ENCODE results near the gene TMEM119. TPM values are rescaled to one million over a fixed set of nuclear protein-coding genes. Genes with fewer than 3 reads are reported as not detected.
"Not testable (repeated sequence)": the region's sequence is repeated elsewhere in the genome, so short reads cannot be mapped to it uniquely, and the experiment has no call there.

The TMEM119 gene
- polyA plus RNA-seq, 3 donors from 2014 or later, result 0.47 TPM; not detected in 2

DNA sequence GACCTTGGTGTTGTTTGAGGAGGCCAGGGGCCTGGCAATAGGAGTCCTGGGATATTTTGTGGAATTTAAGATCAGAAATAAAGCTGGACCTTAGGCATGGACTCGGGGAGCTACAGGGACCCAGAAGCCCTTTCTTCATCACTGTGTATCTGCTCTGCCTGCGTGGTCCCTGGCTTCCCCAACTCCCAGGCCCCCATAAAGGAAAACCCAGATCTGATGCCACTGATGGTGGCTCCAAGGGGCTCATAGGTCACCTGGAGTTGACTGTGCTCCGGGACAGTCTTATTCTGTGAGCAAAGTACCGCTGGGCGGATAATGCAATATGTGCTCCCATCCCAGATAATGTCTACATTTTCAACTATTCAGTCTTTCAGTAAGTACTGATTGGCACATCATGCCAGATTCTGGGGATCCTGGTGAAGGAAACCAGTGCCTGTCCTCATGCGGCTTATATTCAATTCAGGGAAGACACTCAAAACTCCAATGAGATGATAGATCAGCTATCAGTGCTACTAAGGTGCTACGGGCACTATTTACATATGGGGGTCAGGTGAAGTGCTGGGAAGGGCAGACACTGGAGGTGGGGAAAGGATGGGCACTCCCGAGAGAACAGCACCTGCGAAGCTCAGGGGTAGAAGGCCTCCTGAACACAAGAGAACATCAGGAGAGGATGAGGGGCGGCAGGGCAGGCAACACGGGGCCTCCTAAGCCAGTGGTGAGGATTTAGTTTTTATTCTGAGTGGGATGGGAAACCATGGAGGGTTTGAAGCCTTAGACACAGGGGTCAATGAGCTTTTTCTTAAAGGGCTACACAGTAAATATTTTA lies 41.3 kb upstream of the TMEM119 start:
- H3K36me3 Mint-ChIP-seq, result peaks cover 0 to 9% (median 0%) of the 10 kb centered on the region in 3 donors
- no peak overlapping the region for H3K4me3 Mint-ChIP-seq
- peak overlapping the region in 4 of 6 donors; percentile 5 to 80 (median 45) for H3K27ac Mint-ChIP-seq
- peaks cover 29 to 34% of the 10 kb centered on the region in 2 donors for H3K4me1 Mint-ChIP-seq
- no peak for DNase-seq
- peaks cover 4 to 18% (median 5%) of the 10 kb centered on the region in 3 donors for H3K27me3 Mint-ChIP-seq (ENCODE audit: low read depth in 3 of 3)
- H3K9me3 Mint-ChIP-seq, result no peaks in the 10 kb centered on the region

DNA sequence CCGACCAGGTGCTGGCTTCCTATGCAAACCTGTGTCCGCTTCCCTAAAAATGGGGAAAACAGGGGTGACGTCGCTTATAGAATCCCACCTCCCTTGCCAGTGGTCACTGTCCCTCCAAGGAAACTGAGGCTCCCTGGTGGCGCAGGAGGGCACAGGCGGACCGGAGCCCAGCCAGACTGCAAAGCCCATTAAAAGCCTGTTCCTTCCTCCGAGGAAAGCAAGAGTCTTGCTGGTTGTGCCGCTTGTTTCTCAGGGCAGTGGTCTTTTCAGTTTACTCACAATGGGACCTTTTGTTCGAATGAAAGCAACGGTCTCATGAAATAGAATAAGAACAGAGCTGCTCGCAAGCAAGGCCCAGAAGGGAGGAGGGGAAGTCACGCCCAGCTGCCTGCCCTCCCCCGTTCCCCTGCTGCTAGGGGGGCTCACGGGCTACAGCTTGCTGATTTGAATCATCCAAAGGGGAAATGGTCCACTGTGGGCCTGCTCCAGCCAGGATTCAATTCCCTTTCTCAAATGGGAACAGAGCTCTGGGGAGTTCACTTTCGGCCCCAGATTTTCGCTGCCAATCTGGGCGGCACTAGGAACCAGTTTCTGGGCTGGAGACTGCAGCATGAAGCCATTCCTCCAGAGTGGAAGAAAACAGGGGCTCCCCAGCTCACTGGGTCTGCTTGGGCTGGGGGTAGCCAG lies 40.4 kb upstream of the TMEM119 start:
- Mint-ChIP-seq H3K27ac (no peak overlapping the region), H3K9me3 (no peaks in the 10 kb centered on the region), H3K4me3 (no peak overlapping the region), H3K36me3 (peaks cover 0 to 9% (median 0%) of the 10 kb centered on the region in 3 donors), H3K4me1 (peaks cover 38 to 42% of the 10 kb centered on the region in 2 donors), H3K27me3 (ENCODE audit: low read depth in 3 of 3) (peaks cover 12 to 27% (median 13%) of the 10 kb centered on the region in 3 donors)
- DNase-seq, result no peak

DNA sequence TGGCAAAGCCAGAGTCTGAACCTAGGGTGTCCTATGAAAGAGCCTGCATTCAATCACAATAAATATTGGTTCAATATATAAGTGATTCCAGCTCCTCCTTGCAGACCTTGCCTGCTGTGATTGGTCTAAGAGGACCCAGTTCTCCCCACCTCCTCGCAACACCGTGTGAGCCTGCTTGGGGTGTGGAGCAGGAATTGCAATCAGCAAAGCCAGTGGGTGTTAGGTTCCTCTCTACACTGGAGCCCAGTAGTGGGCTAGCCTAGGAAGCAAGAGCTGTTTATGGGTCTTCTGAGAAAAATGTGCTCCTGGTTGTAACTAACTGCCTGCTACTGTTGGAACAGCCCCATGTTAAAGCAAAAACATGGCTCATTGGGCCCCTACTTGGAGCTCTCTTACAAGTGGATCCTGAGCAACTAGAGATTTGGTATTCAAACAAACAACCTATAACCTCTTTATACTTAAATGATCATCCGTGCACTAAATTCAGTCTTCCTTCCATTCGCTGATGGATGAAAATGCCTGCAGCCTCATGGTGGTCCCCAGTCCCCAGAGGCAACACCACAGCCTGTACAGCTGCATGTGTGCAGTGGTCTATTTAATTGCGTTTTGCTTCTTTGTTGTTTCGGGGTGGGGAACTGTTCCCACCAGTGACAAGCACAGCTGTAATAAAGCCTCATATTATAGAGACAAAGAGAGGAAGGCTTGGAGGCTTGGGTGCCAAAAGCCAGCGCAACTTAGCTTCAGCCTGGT lies 39.5 kb upstream of the TMEM119 start:
- peaks cover 44 to 49% of the 10 kb centered on the region in 2 donors for H3K4me1 Mint-ChIP-seq
- peak overlapping the region in 3 of 6 donors; percentile 40 to 75 (median 59) for H3K27ac Mint-ChIP-seq

DNA sequence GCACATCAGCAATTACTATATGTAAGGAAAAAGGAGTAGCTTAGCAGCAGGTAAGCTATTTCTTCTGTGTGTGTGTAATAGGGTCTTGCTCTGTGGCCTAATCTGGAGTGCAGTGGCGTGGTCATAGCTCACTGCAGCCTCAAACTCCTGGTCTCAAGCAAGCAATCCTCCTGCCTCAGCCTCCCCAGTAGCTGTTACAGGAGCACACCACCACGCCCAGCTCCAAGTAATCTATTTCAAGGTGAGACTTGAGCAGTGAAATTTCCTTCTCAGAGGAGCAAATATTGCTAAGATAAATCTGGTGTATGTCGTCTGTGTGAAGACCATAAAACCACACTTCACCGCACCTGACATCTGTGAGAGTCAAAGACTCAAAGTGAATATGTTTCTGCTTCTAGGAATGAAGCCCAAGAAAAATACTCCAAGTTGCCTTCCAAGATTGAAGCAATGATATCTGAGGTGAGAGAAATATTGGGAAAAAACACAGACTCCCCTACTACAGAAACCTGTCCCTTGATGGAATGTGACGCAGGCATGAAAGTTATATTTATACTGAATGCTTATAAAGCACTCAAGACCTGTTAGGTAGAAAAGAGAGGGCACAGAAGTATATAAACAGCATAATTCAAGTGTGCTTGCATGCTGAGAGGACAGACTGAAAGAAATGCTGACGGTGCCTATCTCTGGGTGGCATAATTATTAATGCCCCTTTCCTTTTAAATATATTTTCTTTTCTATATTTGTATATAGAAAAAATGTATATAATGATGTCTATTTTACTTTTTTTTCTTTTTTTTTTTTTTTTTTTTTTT lies 38.3 kb upstream of the TMEM119 start:
- Mint-ChIP-seq H3K36me3 (peaks cover 0 to 5% (median 5%) of the 10 kb centered on the region in 3 donors), H3K4me3 (peak overlapping the region; percentile 93 to 99 (median 96)), H3K9me3 (no peaks in the 10 kb centered on the region), H3K27me3 (ENCODE audit: low read depth in 3 of 3) (peaks cover 25 to 45% (median 31%) of the 10 kb centered on the region in 3 donors), H3K4me1 (peaks cover 55 to 60% of the 10 kb centered on the region in 2 donors), H3K27ac (peak overlapping the region; percentile 98 to 100 (median 99))
- DNase-seq, result peak in 1 of 3 donors; percentile 6

More for the DNA sequence above, 39.5 kb upstream of the TMEM119 start:
- H3K4me3 Mint-ChIP-seq, result no peak overlapping the region
- peaks cover 16 to 35% (median 20%) of the 10 kb centered on the region in 3 donors for H3K27me3 Mint-ChIP-seq (ENCODE audit: low read depth in 3 of 3)
- DNase-seq, result no peak
- no peaks in the 10 kb centered on the region for H3K9me3 Mint-ChIP-seq
- H3K36me3 Mint-ChIP-seq, result peaks cover 0 to 9% (median 0%) of the 10 kb centered on the region in 3 donors

DNA sequence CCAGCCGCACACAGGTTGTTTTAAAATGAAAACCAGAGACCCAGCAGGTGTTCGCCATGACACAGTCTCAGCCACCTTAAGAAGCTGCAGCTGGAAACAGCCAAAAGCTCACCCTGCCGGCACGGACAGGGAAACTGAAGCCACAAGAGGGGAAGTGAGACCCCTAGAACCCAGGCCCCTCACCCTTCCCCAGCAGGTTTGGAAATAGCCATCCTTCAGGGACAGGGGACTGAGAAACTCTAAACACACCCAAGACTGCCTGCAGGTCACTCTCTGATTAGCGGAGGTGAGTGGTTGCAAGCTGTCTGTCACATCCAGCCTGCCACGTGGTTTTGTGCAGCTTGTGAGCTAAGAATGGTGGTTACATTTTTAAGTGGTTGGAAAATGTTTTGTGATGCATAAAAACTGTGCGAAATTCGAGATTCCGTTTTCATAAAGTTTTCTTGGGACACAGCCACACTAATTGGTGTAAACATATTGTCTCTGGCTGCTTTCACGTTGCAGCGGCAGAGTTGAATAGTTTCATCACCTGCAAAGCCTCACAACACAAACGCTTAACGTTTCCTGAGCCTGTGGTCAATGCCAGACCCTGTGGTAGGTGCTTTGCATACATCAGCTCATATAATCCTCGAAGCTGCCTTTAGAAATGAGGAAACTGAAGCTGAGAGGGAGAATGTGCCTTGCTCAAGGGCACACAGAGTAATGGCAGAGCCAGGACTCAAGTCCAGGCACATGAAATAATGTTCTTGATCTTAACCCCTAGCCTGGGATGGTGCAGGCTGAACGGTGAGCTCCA lies 37.5 kb upstream of the TMEM119 start:
- Mint-ChIP-seq H3K27ac (peak overlapping the region; percentile 98 to 100 (median 99)), H3K36me3 (peaks cover 4 to 10% (median 9%) of the 10 kb centered on the region in 3 donors), H3K4me1 (peaks cover 63 to 69% of the 10 kb centered on the region in 2 donors), H3K27me3 (ENCODE audit: low read depth in 3 of 3) (peaks cover 31 to 53% (median 37%) of the 10 kb centered on the region in 3 donors), H3K4me3 (peak overlapping the region; percentile 93 to 99 (median 96)), H3K9me3 (no peaks in the 10 kb centered on the region)
- DNase-seq, result peak; percentile 81 to 84 (median 82)

DNA sequence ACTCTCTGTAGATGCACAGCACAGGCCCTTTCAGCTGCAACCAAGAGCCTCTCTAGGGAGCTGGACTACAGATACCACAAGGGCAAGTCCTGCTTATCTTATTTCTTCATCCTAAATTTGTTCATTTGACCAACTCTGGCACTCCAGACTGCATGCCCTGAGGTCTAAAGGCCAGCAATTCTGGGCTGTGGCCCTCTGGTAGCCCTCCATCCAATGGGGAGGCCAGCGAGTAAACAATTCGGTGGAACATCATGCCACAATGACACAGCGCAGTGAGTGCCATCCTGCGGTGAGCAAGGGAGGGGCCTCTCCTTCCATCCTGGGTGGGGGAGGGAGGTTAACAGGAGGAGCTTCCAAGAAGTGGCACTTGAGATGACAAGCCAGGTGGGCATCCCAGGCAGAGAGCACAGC lies 36.5 kb upstream of the TMEM119 start:
- Mint-ChIP-seq H3K9me3 (no peaks in the 10 kb centered on the region), H3K36me3 (peaks cover 7 to 10% (median 10%) of the 10 kb centered on the region in 3 donors), H3K4me3 (peak overlapping the region; percentile 93 to 99 (median 96)), H3K27me3 (ENCODE audit: low read depth in 3 of 3) (peaks cover 31 to 54% (median 39%) of the 10 kb centered on the region in 3 donors), H3K4me1 (peaks cover 73 to 79% of the 10 kb centered on the region in 2 donors), H3K27ac (peak overlapping the region; percentile 98 to 100 (median 99))
- DNase-seq, result peak; percentile 52 to 62 (median 57)

DNA sequence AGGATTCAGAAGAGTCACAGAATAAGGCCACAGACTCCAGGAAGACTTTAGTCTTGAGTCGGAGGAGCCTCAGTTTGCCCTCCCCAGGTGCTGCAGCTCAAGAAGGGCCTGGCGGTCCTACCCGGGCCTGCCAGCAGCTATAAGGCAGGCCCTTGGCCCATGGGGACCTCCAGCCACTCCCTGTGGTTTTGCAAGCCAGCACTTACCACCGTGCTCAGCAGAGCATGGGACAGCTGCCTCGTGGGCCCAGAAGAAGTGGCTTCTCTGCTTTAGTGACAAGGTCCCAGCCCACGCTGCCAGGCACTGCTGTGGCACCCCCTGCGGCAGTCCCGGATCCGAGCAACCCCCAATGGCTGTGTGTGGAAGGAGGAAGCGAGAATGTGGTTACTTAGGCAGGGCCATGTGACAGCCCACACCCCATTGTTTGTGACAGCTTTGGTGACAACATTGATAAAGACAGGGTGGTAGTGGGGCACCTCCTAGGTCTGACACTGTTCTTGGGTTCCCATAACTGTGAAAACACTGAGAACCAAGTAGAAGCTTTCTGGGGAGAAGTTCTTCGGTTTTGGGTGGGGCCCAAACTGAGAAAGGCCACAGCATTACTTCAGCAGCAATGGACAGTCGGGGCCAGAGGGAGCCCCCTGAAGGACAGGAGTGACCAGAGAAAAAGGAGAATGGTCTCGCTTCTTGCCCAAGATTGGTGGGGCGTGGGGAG lies 35.8 kb upstream of the TMEM119 start, which contains the start of gene SELPLG:
SELPLG (minus strand) TSS at position 361 of the 715 bp plus-strand sequence. CDS start 9,587 bp downstream, outside the sequence.
- H3K27ac Mint-ChIP-seq, result peak within 1 kb of the TSS; percentile 98 to 100 (median 99)
- peaks cover 31 to 54% (median 39%) of the 10 kb centered on the region in 3 donors for H3K27me3 Mint-ChIP-seq (ENCODE audit: low read depth in 3 of 3)
- H3K36me3 Mint-ChIP-seq, result peaks cover 4 to 13% (median 10%) of the 10 kb centered on the region in 3 donors
- H3K4me3 Mint-ChIP-seq, result peak within 1 kb of the TSS; percentile 93 to 99 (median 96)
- H3K9me3 Mint-ChIP-seq, result no peaks in the 10 kb centered on the region
- DNase-seq, result peak; percentile 95 to 97 (median 95)
- peaks cover 78 to 86% of the 10 kb centered on the region in 2 donors for H3K4me1 Mint-ChIP-seq

DNA sequence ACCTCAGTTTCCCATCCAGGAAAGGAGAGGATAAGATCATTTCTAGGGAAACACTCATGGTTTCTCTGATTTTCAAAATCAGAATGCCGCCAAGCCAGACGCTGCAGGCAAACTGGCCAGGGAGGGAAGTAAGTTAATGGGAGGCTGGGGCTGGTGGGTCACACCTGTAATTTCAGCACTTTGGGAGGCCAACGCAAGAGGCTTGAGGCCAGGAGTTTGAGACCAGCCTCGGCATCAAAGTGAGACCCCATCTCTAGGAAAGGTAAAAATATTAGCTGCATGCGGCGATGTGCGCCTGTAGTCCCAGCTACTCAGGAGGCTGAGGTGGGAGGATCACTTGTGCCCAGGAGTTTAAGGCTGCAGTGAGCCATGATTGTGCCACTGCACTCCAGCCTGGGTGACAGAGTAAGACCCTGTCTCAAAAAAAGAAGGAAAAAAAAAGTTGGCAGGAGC lies 35.2 kb upstream of the TMEM119 start:
- peak overlapping the region; percentile 98 to 100 (median 99) for H3K27ac Mint-ChIP-seq
- H3K4me1 Mint-ChIP-seq, result peaks cover 84 to 91% of the 10 kb centered on the region in 2 donors
- peaks cover 35 to 54% (median 43%) of the 10 kb centered on the region in 3 donors for H3K27me3 Mint-ChIP-seq (ENCODE audit: low read depth in 3 of 3)
- H3K9me3 Mint-ChIP-seq, result no peaks in the 10 kb centered on the region
- peak overlapping the region; percentile 93 to 99 (median 96) for H3K4me3 Mint-ChIP-seq
- H3K36me3 Mint-ChIP-seq, result peaks cover 8 to 19% (median 13%) of the 10 kb centered on the region in 3 donors
- DNase-seq, result no peak

DNA sequence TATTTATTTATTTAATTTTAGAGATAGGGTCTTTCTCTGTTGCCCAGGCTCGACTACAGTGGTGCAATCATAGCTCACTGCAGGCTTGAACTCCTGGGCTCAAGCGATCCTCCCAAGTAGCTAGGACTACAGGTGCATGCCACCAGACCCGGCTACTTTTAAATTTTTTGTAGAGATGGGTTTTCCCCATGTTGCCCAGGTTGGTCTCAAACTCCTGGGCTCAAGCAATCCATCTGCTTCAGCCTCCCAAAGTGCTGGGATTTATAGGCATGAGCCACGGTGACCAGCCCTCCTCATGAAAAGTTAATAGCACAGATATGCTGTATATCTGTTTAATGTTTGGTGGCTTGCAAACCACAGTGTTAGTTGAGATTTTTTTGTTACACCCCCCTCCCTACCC lies 33.4 kb upstream of the TMEM119 start:
- Mint-ChIP-seq H3K36me3 (peaks cover 8 to 26% (median 14%) of the 10 kb centered on the region in 3 donors), H3K27ac (peak overlapping the region; percentile 98 to 100 (median 99)), H3K4me3 (peak overlapping the region; percentile 93 to 99 (median 96)), H3K27me3 (ENCODE audit: low read depth in 3 of 3) (peaks cover 32 to 54% (median 43%) of the 10 kb centered on the region in 3 donors), H3K4me1 (peaks cover 90 to 93% of the 10 kb centered on the region in 2 donors)
- DNase-seq, H3K9me3 Mint-ChIP-seq: not testable (repeated sequence)

DNA sequence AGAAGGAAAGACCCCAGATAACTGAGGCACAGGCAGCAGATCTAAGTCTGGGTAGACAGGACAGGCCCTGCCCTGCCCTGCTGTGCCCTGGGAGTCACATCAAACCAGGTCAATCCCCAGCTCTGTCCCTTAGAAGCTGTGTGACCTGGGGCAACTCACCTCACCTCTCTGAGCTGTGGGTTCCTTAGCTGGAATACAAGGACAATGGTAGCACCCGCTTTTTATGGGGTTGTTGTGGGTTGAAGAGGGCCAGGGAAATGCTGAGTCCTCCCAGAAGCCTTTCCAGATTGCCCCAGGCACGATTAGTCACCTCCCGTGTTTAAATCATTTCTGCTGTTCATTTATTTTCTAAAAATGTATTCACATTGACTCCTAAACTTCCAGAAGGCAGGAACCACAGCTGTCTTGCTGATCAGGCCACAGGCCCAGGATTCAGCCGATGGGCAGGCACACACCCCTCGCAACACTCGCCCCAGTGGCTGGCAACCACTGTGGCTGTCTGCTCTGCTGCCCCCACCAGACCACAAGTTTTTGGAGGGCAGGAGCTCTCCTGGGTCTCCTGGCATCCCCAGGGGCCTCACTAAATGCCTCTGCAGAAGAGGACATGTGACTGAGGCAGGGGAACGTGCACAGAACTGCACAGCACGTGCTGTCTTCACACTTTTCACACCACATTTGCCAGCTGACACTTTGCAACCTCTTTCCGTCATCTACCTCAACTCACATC lies 32.8 kb upstream of the TMEM119 start:
- Mint-ChIP-seq H3K4me1 (peaks cover 89 to 93% of the 10 kb centered on the region in 2 donors), H3K4me3 (peak overlapping the region; percentile 93 to 99 (median 96)), H3K36me3 (peaks cover 10 to 26% (median 16%) of the 10 kb centered on the region in 3 donors), H3K27ac (peak overlapping the region; percentile 98 to 100 (median 99)), H3K27me3 (ENCODE audit: low read depth in 3 of 3) (peaks cover 32 to 54% (median 43%) of the 10 kb centered on the region in 3 donors), H3K9me3 (no peaks in the 10 kb centered on the region)
- peak; percentile 78 for DNase-seq

Data from immature natural killer cell (primary cell).